MM.1S (cell line): ENCODE data around the gene ZBTB5.
A peak's percentile ranks its signal among the peaks of the same experiment; 100 is the strongest.

Source experiments
- DNase-seq: peaks from one replicate; pipeline ENCODE4 v3.0.0-alpha.2; 2015
- H2AFZ ChIP-seq: fragments of 300-600 bp; sonication (generic); 2 replicates; pipeline ENCODE4 v1.6.0; 2016; ENCODE audit warnings: antibody characterized with exemption, low read length
- H3F3A ChIP-seq: fragments of 300-600 bp; sonication (generic); 2 replicates; pipeline ENCODE4 v1.6.1; 2016; ENCODE audit warnings: mild to moderate bottlenecking, antibody characterized with exemption, low read length, moderate library complexity, mixed read lengths; ENCODE audit not compliant: insufficient read depth
- H3K27ac ChIP-seq: fragments of 300-600 bp; sonication (generic); 2 replicates; pipeline ENCODE4 v1.5.1; 2016; ENCODE audit warnings: mild to moderate bottlenecking, low read length
- H3K27me3 ChIP-seq: fragments of 300-600 bp; sonication (generic); replicated peaks from 2 replicates; pipeline ENCODE4 v1.6.0; 2016; ENCODE audit warnings: low read length; ENCODE audit not compliant: insufficient read depth
- H3K36me3 ChIP-seq: fragments of 300-600 bp; sonication (generic); replicated peaks from 2 replicates; pipeline ENCODE4 v1.6.1; 2016; ENCODE audit warnings: mild to moderate bottlenecking, low read length, mixed read lengths; ENCODE audit not compliant: insufficient read depth
- H3K4me1 ChIP-seq: fragments of 300-600 bp; sonication (generic); 2 replicates; pipeline ENCODE4 v1.6.1; 2016; ENCODE audit warnings: low read length, mixed read lengths
- H3K4me2 ChIP-seq: fragments of 300-600 bp; sonication (generic); 2 replicates; pipeline ENCODE4 v1.6.0; 2016; ENCODE audit warnings: low read depth, low read length
- H3K4me3 ChIP-seq: fragments of 300-600 bp; sonication (generic); 2 replicates; pipeline ENCODE4 v1.5.1; 2016; ENCODE audit warnings: low read length, mixed read lengths
- H3K79me2 ChIP-seq: fragments of 300-600 bp; sonication (generic); 2 replicates; pipeline ENCODE4 v1.6.1; 2016; ENCODE audit warnings: mixed run types, low read length, mixed read lengths
- H3K9ac ChIP-seq: fragments of 300-600 bp; sonication (generic); 2 replicates; pipeline ENCODE4 v1.6.1; 2016; ENCODE audit warnings: low read length, mixed read lengths
- H3K9me2 ChIP-seq: fragments of 300-600 bp; sonication (generic); replicated peaks from 2 replicates; pipeline ENCODE4 v1.6.1; 2016; ENCODE audit warnings: mild to moderate bottlenecking, low read length, mixed read lengths; ENCODE audit not compliant: insufficient read depth
- H3K9me3 ChIP-seq: fragments of 300-600 bp; sonication (generic); replicated peaks from 2 replicates; pipeline ENCODE4 v1.6.1; 2016; ENCODE audit warnings: mild to moderate bottlenecking, low read length, mixed read lengths; ENCODE audit not compliant: insufficient read depth
- H4K20me1 ChIP-seq: fragments of 300-600 bp; sonication (generic); 2 replicates; pipeline ENCODE4 v1.6.1; 2016; ENCODE audit warnings: mild to moderate bottlenecking, low read length, moderate library complexity, mixed read lengths; ENCODE audit not compliant: insufficient read depth
- EZH2 ChIP-seq: fragments of 300-600 bp; sonication (generic); optimal IDR thresholded peaks from 2 replicates; pipeline ENCODE3; 2017; ENCODE audit warnings: low read depth, mild to moderate bottlenecking, antibody characterized with exemption, low read length, mixed read lengths
- EZH2phosphoT487 ChIP-seq: fragments of 300-600 bp; sonication (generic); IDR thresholded peaks from 2 replicates; pipeline ENCODE4 v1.6.1; 2018; ENCODE audit warnings: antibody characterized with exemption, low read length
- TF ChIP-seq, protein P1 (sequence below): fragments of 300-600 bp; sonication (generic); IDR thresholded peaks from 2 replicates; pipeline ENCODE4 v1.5.1; 2016; ENCODE audit warnings: antibody characterized with exemption, low read length, mixed read lengths

Gene ZBTB5

DNA sequence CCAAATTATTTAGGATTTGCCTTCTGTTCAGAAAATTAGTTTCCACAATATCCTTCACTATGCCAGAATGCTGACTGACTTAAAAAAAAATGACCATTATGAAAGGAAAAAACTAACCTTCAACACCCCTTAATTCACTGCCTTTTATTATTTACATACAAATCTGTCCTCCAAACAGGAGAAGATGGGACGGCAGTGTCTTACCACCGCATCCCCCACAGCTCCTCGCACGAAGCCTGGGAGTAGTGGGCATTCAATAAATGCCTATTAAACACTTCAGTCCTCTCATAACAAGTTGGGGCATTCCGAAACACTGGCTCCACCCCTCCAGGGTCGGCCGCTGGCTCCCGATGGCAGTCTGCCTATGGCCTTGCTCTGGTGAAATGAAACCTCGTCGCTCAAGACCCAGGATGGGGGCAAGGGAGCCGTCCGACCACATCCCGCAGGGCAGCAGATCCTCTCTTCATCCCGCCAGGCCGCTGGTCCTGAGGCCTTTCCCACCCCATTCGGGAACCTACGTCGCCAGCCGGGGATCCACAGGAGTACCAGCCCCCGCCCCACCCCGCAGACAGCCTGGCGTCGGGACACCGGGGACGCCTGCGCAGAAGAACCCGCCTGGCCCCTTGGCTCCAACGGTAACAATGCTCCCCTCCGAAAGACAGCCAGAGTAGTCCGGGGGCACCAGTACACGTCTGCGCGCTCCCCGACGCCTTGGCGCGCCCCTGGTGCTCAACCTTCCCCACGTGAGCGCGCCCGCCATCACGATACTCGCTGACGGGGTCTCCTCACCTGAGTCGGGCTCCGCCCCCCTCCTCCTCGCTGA, 613 bp downstream of the ZBTB5 start:
- Histone ChIP-seq H2AFZ (peak overlapping the region; percentile 87), H3K79me2 (peaks cover 45% of the 10 kb centered on the region), H3K27ac (peak overlapping the region; percentile 90)

DNA sequence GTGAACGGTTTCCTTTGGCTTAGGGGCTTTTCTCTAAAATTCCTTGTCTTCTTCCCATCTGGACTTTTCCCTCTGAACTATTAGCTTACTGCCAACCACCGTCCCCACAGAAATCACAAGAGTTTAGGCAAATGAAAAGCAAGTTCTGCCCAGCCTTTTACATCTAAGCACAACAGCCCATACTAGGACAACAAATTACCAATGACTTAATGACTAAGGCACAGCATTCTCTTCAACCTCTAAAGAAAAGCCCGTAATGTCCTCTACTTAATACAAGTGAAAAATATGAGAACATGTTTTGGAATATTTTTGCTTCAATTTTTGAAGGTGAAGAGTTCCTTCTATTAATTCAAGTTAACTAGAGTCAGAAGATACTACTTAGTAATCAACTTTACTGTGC, 1.2 kb downstream of the ZBTB5 start:
- Histone ChIP-seq H3K27me3 (no peaks in the 10 kb centered on the region), H3K9me2 (no peaks in the 10 kb centered on the region), H3K4me3 (peak overlapping the region; percentile 95), H3K9me3 (no peaks in the 10 kb centered on the region), H3K79me2 (peaks cover 45% of the 10 kb centered on the region), H3K4me2 (peak overlapping the region; percentile 88), H3K36me3 (no peaks in the 10 kb centered on the region), H3F3A (0 out of 2 replicates have a peak, but pooled peaks cover 6% of the 10 kb centered on the region), H2AFZ (no peak overlapping the region), H3K27ac (no peak overlapping the region; the same call in 1 of the 2 replicates), H3K9ac (peak overlapping the region; percentile 93), H3K4me1 (peaks cover 10% of the 10 kb centered on the region; the same call in 1 of the 2 replicates), H4K20me1 (no peaks in the 10 kb centered on the region)
- DNase-seq = no peak
- TF ChIP-seq EZH2phosphoT487 = no peak
- no peak for TF ChIP-seq EZH2
- TF ChIP-seq, protein P1, sequence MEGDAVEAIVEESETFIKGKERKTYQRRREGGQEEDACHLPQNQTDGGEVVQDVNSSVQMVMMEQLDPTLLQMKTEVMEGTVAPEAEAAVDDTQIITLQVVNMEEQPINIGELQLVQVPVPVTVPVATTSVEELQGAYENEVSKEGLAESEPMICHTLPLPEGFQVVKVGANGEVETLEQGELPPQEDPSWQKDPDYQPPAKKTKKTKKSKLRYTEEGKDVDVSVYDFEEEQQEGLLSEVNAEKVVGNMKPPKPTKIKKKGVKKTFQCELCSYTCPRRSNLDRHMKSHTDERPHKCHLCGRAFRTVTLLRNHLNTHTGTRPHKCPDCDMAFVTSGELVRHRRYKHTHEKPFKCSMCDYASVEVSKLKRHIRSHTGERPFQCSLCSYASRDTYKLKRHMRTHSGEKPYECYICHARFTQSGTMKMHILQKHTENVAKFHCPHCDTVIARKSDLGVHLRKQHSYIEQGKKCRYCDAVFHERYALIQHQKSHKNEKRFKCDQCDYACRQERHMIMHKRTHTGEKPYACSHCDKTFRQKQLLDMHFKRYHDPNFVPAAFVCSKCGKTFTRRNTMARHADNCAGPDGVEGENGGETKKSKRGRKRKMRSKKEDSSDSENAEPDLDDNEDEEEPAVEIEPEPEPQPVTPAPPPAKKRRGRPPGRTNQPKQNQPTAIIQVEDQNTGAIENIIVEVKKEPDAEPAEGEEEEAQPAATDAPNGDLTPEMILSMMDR = no peak

More for the DNA sequence above, 613 bp downstream of the ZBTB5 start:
- Histone ChIP-seq H4K20me1 (no peaks in the 10 kb centered on the region), H3K27me3 (no peaks in the 10 kb centered on the region), H3K9ac (peak overlapping the region; percentile 93), H3K36me3 (no peaks in the 10 kb centered on the region), H3F3A (0 out of 2 replicates have a peak, but pooled peaks cover 6% of the 10 kb centered on the region), H3K9me3 (no peaks in the 10 kb centered on the region), H3K4me3 (peak overlapping the region; percentile 95), H3K4me1 (peaks cover 10% of the 10 kb centered on the region; the same call in 1 of the 2 replicates), H3K4me2 (peak overlapping the region; percentile 88), H3K9me2 (no peaks in the 10 kb centered on the region)
- peak; percentile 76 for DNase-seq
- no peak for TF ChIP-seq EZH2phosphoT487
- TF ChIP-seq EZH2 = no peak
- TF ChIP-seq, protein P1 = no peak

DNA sequence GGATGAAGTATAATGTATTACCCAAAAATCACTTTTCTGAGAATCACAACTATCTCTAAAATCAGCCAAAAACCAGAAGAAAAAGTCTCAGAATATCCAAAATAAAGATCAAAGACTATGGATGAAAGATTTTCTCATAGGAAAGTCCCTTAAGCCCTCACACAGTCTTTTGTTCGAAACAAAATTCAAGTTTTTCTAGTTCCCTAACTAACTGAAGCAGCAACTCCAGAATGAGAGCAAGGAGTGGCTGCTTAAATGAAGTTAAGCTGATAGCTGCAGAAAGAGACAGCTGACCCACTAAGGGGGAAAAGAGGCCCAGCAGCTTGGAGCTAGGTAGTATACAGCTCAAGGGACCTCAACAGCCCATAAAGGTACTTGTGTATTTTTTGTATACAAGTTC, 8.4 kb downstream of the ZBTB5 start:
- peaks cover 3% of the 10 kb centered on the region for H3K4me1 ChIP-seq
- no peaks in the 10 kb centered on the region for H3K27me3 ChIP-seq
- no peaks in the 10 kb centered on the region for H3K36me3 ChIP-seq
- H3K4me2 ChIP-seq = no peak overlapping the region
- no peak overlapping the region for H3K9ac ChIP-seq
- H3K9me3 ChIP-seq = no peaks in the 10 kb centered on the region
- no peaks in the 10 kb centered on the region for H3K9me2 ChIP-seq
- no peak overlapping the region for H3K4me3 ChIP-seq
- H3K27ac ChIP-seq = no peak overlapping the region
- no peaks in the 10 kb centered on the region; the same call in 1 of the 2 replicates for H4K20me1 ChIP-seq
- peaks cover 70% of the 10 kb centered on the region for H3K79me2 ChIP-seq
- TF ChIP-seq EZH2 (no peak), EZH2phosphoT487 (no peak)
- TF ChIP-seq, protein P1 = no peak
- DNase-seq = no peak
- no peak overlapping the region for H2AFZ ChIP-seq
- no peaks in the 10 kb centered on the region for H3F3A ChIP-seq
